Calu3 (cell line): ENCODE results near the gene RUNX2. TPM values are rescaled to one million over a fixed set of nuclear protein-coding genes. Genes with fewer than 3 reads are reported as not detected.

Experiments
- BruUV-seq: library from RNA; stranded (reverse); fragments of 400-500 nt; replicated peaks from 2 replicates; lab custom pipeline; 2021; lab: Mats Ljungman, UMichigan
- CTCF ChIA-PET: fragments of 300-600 bp; sonication (Branson Sonifier 250); formaldehyde crosslinking; loops from one replicate; lab custom pipeline; 2022; ENCODE audit warnings: antibody characterized with exemption; lab: Charles Lee
- DNase-seq: peaks from one replicate; pipeline ENCODE4 v3.0.0; 2022
- H3K27ac Mint-ChIP-seq: one replicate; pipeline ENCODE4 v1.8.0; 2022; ENCODE audit warnings: mixed read lengths; ENCODE audit not compliant: unreplicated experiment
- H3K27me3 Mint-ChIP-seq: one replicate; pipeline ENCODE4 v1.8.0; 2022; ENCODE audit warnings: mixed read lengths; ENCODE audit not compliant: unreplicated experiment
- H3K36me3 Mint-ChIP-seq: one replicate; pipeline ENCODE4 v1.8.0; 2022; ENCODE audit warnings: mild to moderate bottlenecking, moderate library complexity, mixed read lengths; ENCODE audit not compliant: insufficient read depth, unreplicated experiment
- H3K4me1 Mint-ChIP-seq: one replicate; pipeline ENCODE4 v1.8.0; 2022; ENCODE audit warnings: mild to moderate bottlenecking, low read depth, mixed read lengths; ENCODE audit not compliant: unreplicated experiment
- H3K4me3 Mint-ChIP-seq: one replicate; pipeline ENCODE4 v1.8.0; 2022; ENCODE audit warnings: mild to moderate bottlenecking, low read depth, moderate library complexity, mixed read lengths; ENCODE audit not compliant: unreplicated experiment
- H3K9me3 Mint-ChIP-seq: one replicate; pipeline ENCODE4 v1.8.0; 2022; ENCODE audit warnings: low read depth, mixed read lengths; ENCODE audit not compliant: unreplicated experiment
- intact Hi-C: fragments of 100-400 bp; cut with micrococcal nuclease; formaldehyde crosslinking; loops from one replicate; pipeline ENCODE4 v1.10.0; 2022; ENCODE audit not compliant: unreplicated experiment
- total RNA-seq: library from RNA; stranded (reverse); gene quantifications from 2 replicates; pipeline ENCODE4 v1.2.3, GENCODE V29; 2022
- TF ChIP-seq, protein P1 (sequence below): fragments of 200-600 bp; IDR thresholded peaks from one replicate; pipeline ENCODE4 v1.8.0; 2022; ENCODE audit warnings: antibody characterized with exemption; ENCODE audit not compliant: unreplicated experiment

RUNX2 gene
- total RNA-seq, 1 experiment from 2014 or later: 0.54 TPM

- CTCF ChIA-PET: interaction anchor here (0.6 to 1.6 kb wide), 6 partner anchors 39 to 320 kb away, joined by 3 to 6 read pairs (median 4); no protein-coding TSS in a partner anchor
- peaks cover 59% of the 10 kb centered on the region for H3K4me1 Mint-ChIP-seq
Measured at GRCh38 chr6:45611491-45611890, 283.4 kb downstream of the RUNX2 start.

DNA sequence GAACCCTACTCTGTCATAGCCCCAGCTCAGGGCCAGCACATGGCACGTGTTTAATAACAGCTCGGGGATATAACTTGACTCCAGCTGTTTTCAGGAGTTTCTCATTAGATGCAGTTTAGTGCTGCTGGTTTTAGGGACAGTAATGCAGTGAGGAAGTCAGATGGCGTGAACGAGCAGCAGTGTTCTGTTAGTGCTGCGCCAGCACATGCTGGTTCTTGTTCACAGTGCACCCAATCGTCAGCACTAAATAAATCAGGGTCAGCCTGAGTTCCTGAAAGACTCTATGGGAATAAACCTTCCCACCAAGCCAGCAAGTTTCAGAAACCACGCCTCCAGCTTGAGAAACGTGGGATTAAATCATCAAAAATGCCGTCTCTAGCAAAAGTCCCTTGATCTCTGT lies 285.5 kb downstream of the RUNX2 start:
- DNase-seq: no peak

More at GRCh38 chr6:45611491-45611890, 283.4 kb downstream of the RUNX2 start:
- no peaks in the 10 kb centered on the region for H3K27me3 Mint-ChIP-seq
- TF ChIP-seq, protein P1, sequence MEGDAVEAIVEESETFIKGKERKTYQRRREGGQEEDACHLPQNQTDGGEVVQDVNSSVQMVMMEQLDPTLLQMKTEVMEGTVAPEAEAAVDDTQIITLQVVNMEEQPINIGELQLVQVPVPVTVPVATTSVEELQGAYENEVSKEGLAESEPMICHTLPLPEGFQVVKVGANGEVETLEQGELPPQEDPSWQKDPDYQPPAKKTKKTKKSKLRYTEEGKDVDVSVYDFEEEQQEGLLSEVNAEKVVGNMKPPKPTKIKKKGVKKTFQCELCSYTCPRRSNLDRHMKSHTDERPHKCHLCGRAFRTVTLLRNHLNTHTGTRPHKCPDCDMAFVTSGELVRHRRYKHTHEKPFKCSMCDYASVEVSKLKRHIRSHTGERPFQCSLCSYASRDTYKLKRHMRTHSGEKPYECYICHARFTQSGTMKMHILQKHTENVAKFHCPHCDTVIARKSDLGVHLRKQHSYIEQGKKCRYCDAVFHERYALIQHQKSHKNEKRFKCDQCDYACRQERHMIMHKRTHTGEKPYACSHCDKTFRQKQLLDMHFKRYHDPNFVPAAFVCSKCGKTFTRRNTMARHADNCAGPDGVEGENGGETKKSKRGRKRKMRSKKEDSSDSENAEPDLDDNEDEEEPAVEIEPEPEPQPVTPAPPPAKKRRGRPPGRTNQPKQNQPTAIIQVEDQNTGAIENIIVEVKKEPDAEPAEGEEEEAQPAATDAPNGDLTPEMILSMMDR: no peak
- intact Hi-C loops: loop anchor here (5.0 kb wide), 1 partner anchor 101 kb away; no protein-coding TSS in a partner anchor
- peaks cover 19% of the 10 kb centered on the region for H3K36me3 Mint-ChIP-seq
- no peak overlapping the region for H3K4me3 Mint-ChIP-seq
- no peak for DNase-seq
- no peaks in the 10 kb centered on the region for H3K9me3 Mint-ChIP-seq
- no TSS peak for BruUV-seq
- peak overlapping the region; percentile 53 for H3K27ac Mint-ChIP-seq

GRCh38 chr6:45614488-45615285 lies 286.6 kb downstream of the RUNX2 start:
- intact Hi-C loops: loop anchor here (5.0 kb wide), 1 partner anchor 98 kb away; no protein-coding TSS in a partner anchor
- Mint-ChIP-seq H3K27ac (no peak overlapping the region), H3K27me3 (no peaks in the 10 kb centered on the region), H3K4me3 (no peak overlapping the region), H3K36me3 (no peaks in the 10 kb centered on the region), H3K9me3 (no peaks in the 10 kb centered on the region), H3K4me1 (peaks cover 32% of the 10 kb centered on the region)
- DNase-seq: no peak
- CTCF ChIA-PET: interaction anchor here (0.5 to 1.0 kb wide), 3 partner anchors 9 to 100 kb away, joined by 3 read pairs; no protein-coding TSS in a partner anchor
- no TSS peak for BruUV-seq
- TF ChIP-seq, protein P1: no peak

More for the DNA sequence above, 285.5 kb downstream of the RUNX2 start:
- TF ChIP-seq, protein P1: no peak
- no TSS peak for BruUV-seq
- H3K27me3 Mint-ChIP-seq: no peaks in the 10 kb centered on the region
- CTCF ChIA-PET: no interaction called here
- no peak overlapping the region for H3K4me3 Mint-ChIP-seq
- no peak overlapping the region for H3K27ac Mint-ChIP-seq
- intact Hi-C loops: loop anchor here (5.0 kb wide), 1 partner anchor 99 kb away; no protein-coding TSS in a partner anchor
- H3K4me1 Mint-ChIP-seq: peaks cover 42% of the 10 kb centered on the region
- no peaks in the 10 kb centered on the region for H3K9me3 Mint-ChIP-seq
- H3K36me3 Mint-ChIP-seq: peaks cover 4% of the 10 kb centered on the region

- intact Hi-C loops: no loop called here
- DNase-seq: no peak
- Mint-ChIP-seq H3K36me3 (no peaks in the 10 kb centered on the region), H3K27ac (no peak overlapping the region), H3K27me3 (no peaks in the 10 kb centered on the region), H3K9me3 (no peaks in the 10 kb centered on the region), H3K4me3 (no peak overlapping the region), H3K4me1 (peaks cover 17% of the 10 kb centered on the region)
- CTCF ChIA-PET: no interaction called here
- BruUV-seq: no TSS peak
- TF ChIP-seq, protein P1: no peak
Measured at GRCh38 chr6:45616209-45616608, 288.1 kb downstream of the RUNX2 start.
